H4 (cell line): ENCODE data around the gene OTC. TPM values are rescaled to one million over a fixed set of nuclear protein-coding genes. Genes with fewer than 3 reads are reported as not detected.

Experiments used
- DNase-seq: peaks from one replicate; pipeline ENCODE4 v3.0.0-alpha.2; 2015; ENCODE audit warnings: low spot score
- total RNA-seq: library from RNA; depleted of rRNA; stranded (reverse); fragments of >200 nt; shearing (Covaris generic); gene quantifications from 2 replicates; pipeline ENCODE4 v1.2.3, GENCODE V29; 2014; rRNA removed

The OTC gene
- total RNA-seq, 1 experiment from 2014 or later, result not detected

GRCh38 chrX:38468563-38469157, 116.3 kb downstream of the OTC start:
- DNase-seq, result no peak

Other genes with a start within 250 kb of the OTC start
- gene SRPX, start 131.7 kb upstream of the OTC start, total RNA-seq, result 67.8 and 72.3 TPM in 2 replicates
- 7.1 and 10.5 TPM in 2 replicates for gene RPGR, start 25.1 kb upstream of the OTC start, total RNA-seq
- 8.8 and 14.6 TPM in 2 replicates for gene TSPAN7, start 208.9 kb downstream of the OTC start, total RNA-seq